Skeletal muscle satellite cell (primary cell): ENCODE results near the gene HSFX1. TPM values are rescaled to one million over a fixed set of nuclear protein-coding genes. Genes with fewer than 3 reads are reported as not detected.
"Not testable (repeated sequence)": the region's sequence is repeated elsewhere in the genome, so short reads cannot be mapped to it uniquely, and the experiment has no call there.

Experiments used
- H3K27me3 ChIP-seq: 2 replicates; pipeline ENCODE4 v1.7.0; 2013; ENCODE audit warnings: low read length; ENCODE audit not compliant: control insufficient read depth, insufficient read depth
- H3K36me3 ChIP-seq: 2 replicates; pipeline ENCODE4 v1.7.0; 2013; ENCODE audit warnings: mild to moderate bottlenecking, control low read depth, low read length; ENCODE audit not compliant: insufficient read depth
- H3K4me1 ChIP-seq: 2 replicates; pipeline ENCODE4 v1.7.0; 2013; ENCODE audit warnings: low read length; ENCODE audit not compliant: control insufficient read depth, insufficient read depth
- H3K4me2 ChIP-seq: 2 replicates; pipeline ENCODE4 v1.7.0; 2013; ENCODE audit warnings: mild to moderate bottlenecking, low read length
- H3K4me3 ChIP-seq: 2 replicates; pipeline ENCODE4 v1.7.0; 2013; ENCODE audit warnings: low read length
- H3K9ac ChIP-seq: 2 replicates; pipeline ENCODE4 v1.7.0; 2013; ENCODE audit warnings: mild to moderate bottlenecking, low read depth, low read length, moderate library complexity
- H3K9me3 ChIP-seq: replicated peaks from 2 replicates; pipeline ENCODE4 v1.7.0; 2013; ENCODE audit warnings: mild to moderate bottlenecking, control low read depth, low read length
- total RNA-seq: library from RNA; depleted of rRNA; stranded (reverse); fragments of >200 nt; gene quantifications from 2 replicates; pipeline ENCODE4 v1.2.3, GENCODE V29; 2012; rRNA removed

The HSFX1 gene
- total RNA-seq: 0.44 TPM in 1 of 2 replicates, not detected in the other

GRCh38 chrX:149773768-149774167, at the start of gene HSFX1:
TSS of gene HSFX1 (plus strand) at chrX:149774068. CDS start at chrX:149774682, 614 bp downstream.
- not testable (repeated sequence) for H3K27me3 ChIP-seq, H3K9ac ChIP-seq, H3K4me3 ChIP-seq, H3K36me3 ChIP-seq, H3K4me2 ChIP-seq, H3K4me1 ChIP-seq, H3K9me3 ChIP-seq

DNA sequence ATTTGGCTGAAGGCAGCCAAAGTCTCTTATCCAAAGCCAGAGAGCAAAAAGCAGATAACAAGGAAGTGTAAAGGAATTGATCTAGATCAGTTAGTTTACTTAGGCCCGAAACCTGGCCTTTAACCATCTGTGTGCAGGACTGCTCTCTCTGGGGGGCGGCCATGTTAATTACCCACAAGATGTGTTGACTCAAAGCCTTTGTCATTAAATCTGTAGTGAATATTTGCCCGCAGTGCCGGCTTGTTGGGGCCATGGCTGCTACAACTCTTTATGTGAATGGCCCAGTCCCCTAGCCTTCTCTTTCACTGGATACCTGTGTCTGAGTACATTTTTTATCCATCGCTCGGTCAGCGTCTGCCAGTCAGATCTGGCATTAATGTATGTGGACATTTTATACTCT, 46.6 kb upstream of the HSFX1 start:
- not testable (repeated sequence) for H3K9me3 ChIP-seq

GRCh38 chrX:149742269-149742668, 31.6 kb upstream of the HSFX1 start:
- H3K4me2 ChIP-seq, H3K9ac ChIP-seq, H3K4me1 ChIP-seq, H3K4me3 ChIP-seq, H3K36me3 ChIP-seq, H3K27me3 ChIP-seq, H3K9me3 ChIP-seq: not testable (repeated sequence)

More for the DNA sequence above, 46.6 kb upstream of the HSFX1 start:
- not testable (repeated sequence) for H3K9ac ChIP-seq, H3K4me2 ChIP-seq, H3K27me3 ChIP-seq, H3K4me1 ChIP-seq, H3K4me3 ChIP-seq, H3K36me3 ChIP-seq

- H3K4me2 ChIP-seq, H3K9ac ChIP-seq, H3K4me3 ChIP-seq, H3K36me3 ChIP-seq, H3K9me3 ChIP-seq, H3K27me3 ChIP-seq, H3K4me1 ChIP-seq: not testable (repeated sequence)
Measured at GRCh38 chrX:149746390-149747007, 27.4 kb upstream of the HSFX1 start.

GRCh38 chrX:149757206-149758067, 16.4 kb upstream of the HSFX1 start:
- Histone ChIP-seq H3K4me3 (no peak overlapping the region), H3K9ac (no peak overlapping the region), H3K36me3 (no peaks in the 10 kb centered on the region), H3K4me2 (no peak overlapping the region), H3K4me1 (no peaks in the 10 kb centered on the region), H3K9me3 (no peaks in the 10 kb centered on the region), H3K27me3 (no peaks in the 10 kb centered on the region)

GRCh38 chrX:149758068-149758714, 15.7 kb upstream of the HSFX1 start:
- no peak overlapping the region for H3K4me2 ChIP-seq
- no peak overlapping the region for H3K9ac ChIP-seq
- no peak overlapping the region for H3K4me3 ChIP-seq
- H3K36me3 ChIP-seq: no peaks in the 10 kb centered on the region
- H3K27me3 ChIP-seq: no peaks in the 10 kb centered on the region
- no peaks in the 10 kb centered on the region for H3K4me1 ChIP-seq
- no peaks in the 10 kb centered on the region for H3K9me3 ChIP-seq

- H3K9me3 ChIP-seq, H3K4me1 ChIP-seq, H3K36me3 ChIP-seq, H3K4me2 ChIP-seq, H3K27me3 ChIP-seq, H3K9ac ChIP-seq, H3K4me3 ChIP-seq: not testable (repeated sequence)
Measured at GRCh38 chrX:149758715-149759078, 15.2 kb upstream of the HSFX1 start.

- Histone ChIP-seq H3K9me3 (no peaks in the 10 kb centered on the region), H3K36me3 (no peaks in the 10 kb centered on the region), H3K4me2 (no peak overlapping the region), H3K27me3 (no peaks in the 10 kb centered on the region), H3K4me3 (no peak overlapping the region), H3K4me1 (no peaks in the 10 kb centered on the region), H3K9ac (no peak overlapping the region)
Measured at GRCh38 chrX:149759824-149760223, 14.0 kb upstream of the HSFX1 start.

GRCh38 chrX:149760965-149761364, 12.9 kb upstream of the HSFX1 start:
- Histone ChIP-seq H3K4me2 (no peak overlapping the region), H3K27me3 (no peaks in the 10 kb centered on the region), H3K4me1 (no peaks in the 10 kb centered on the region), H3K9me3 (no peaks in the 10 kb centered on the region), H3K36me3 (no peaks in the 10 kb centered on the region), H3K9ac (no peak overlapping the region), H3K4me3 (no peak overlapping the region)

- H3K27me3 ChIP-seq, H3K4me3 ChIP-seq, H3K9ac ChIP-seq, H3K36me3 ChIP-seq, H3K4me1 ChIP-seq, H3K4me2 ChIP-seq, H3K9me3 ChIP-seq: not testable (repeated sequence)
Measured at GRCh38 chrX:149761858-149762674, 11.8 kb upstream of the HSFX1 start.
